BE2C (cell line): ENCODE results near the gene RAPGEF6.

Experiments
- DNase-seq: peaks from one replicate; pipeline ENCODE4 v3.0.0-alpha.2; 2020
- H3K27me3 ChIP-seq: fragments of 250-450 bp; sonication (Bioruptor Pico); 2 replicates; pipeline ENCODE4 v1.5.1; 2020; ENCODE audit warnings: mild to moderate bottlenecking
- H3K36me3 ChIP-seq: fragments of 250-450 bp; sonication (Bioruptor Pico); 2 replicates; pipeline ENCODE4 v1.5.1; 2020; ENCODE audit warnings: mild to moderate bottlenecking
- H3K4me1 ChIP-seq: fragments of 250-450 bp; sonication (Bioruptor Pico); 2 replicates; pipeline ENCODE4 v1.5.1; 2020
- H3K4me3 ChIP-seq: 2 replicates; pipeline ENCODE4 v1.5.1; 2011; ENCODE audit warnings: low read depth, low read length
- H3K9me3 ChIP-seq: fragments of 250-450 bp; sonication (Bioruptor Pico); 2 replicates; pipeline ENCODE4 v1.5.1; 2020
- TF ChIP-seq, protein P1 (sequence below): IDR thresholded peaks from 2 replicates; pipeline ENCODE4 v1.5.1; 2012; ENCODE audit warnings: mild to moderate bottlenecking, low read depth, low read length

RAPGEF6 gene

DNA sequence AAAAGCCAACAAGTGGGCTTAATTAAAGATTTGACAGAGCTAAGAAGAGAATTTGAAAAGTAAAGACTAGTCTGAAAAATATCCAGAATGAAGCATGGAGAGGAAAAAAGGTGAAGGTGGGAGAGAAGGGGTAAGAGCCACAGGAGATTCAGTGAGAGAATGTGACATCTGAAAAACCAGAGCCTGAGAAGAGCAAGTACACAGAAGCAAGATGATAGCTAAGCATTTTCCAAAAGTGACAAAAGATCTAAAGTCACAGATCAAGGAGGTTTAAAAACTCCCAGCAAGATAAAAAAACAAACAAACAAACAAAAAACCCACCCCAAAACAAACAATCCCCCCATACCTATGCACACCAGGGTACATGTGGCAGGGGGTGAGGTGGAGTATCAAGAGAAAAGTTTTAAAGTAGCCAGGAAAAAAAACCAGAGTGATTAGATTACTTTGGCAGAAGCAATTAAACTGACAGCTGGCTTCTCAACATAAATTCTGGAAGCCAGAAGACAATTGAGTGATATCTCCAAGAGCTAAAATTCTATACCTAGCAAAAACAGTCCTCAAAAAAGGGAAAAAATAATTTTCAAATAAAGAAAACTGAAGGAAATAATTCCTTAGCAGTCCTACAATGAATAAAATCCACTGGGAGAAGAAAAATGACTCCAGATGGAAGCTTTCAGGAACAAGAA is 111.4 kb downstream of the RAPGEF6 start:
- no peaks in the 10 kb centered on the region for H3K27me3 ChIP-seq
- no peak for DNase-seq
- H3K4me3 ChIP-seq: no peak overlapping the region
- TF ChIP-seq, protein P1, sequence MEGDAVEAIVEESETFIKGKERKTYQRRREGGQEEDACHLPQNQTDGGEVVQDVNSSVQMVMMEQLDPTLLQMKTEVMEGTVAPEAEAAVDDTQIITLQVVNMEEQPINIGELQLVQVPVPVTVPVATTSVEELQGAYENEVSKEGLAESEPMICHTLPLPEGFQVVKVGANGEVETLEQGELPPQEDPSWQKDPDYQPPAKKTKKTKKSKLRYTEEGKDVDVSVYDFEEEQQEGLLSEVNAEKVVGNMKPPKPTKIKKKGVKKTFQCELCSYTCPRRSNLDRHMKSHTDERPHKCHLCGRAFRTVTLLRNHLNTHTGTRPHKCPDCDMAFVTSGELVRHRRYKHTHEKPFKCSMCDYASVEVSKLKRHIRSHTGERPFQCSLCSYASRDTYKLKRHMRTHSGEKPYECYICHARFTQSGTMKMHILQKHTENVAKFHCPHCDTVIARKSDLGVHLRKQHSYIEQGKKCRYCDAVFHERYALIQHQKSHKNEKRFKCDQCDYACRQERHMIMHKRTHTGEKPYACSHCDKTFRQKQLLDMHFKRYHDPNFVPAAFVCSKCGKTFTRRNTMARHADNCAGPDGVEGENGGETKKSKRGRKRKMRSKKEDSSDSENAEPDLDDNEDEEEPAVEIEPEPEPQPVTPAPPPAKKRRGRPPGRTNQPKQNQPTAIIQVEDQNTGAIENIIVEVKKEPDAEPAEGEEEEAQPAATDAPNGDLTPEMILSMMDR: no peak
- no peaks in the 10 kb centered on the region for H3K9me3 ChIP-seq
- peaks cover 31% of the 10 kb centered on the region for H3K4me1 ChIP-seq
- peaks cover 10% of the 10 kb centered on the region; the same call in 1 of the 2 replicates for H3K36me3 ChIP-seq

GRCh38 chr5:131521252-131521651 is 113.8 kb downstream of the RAPGEF6 start:
- TF ChIP-seq, protein P1: no peak
- H3K4me1 ChIP-seq: peaks cover 31% of the 10 kb centered on the region
- peaks cover 10% of the 10 kb centered on the region; the same call in 1 of the 2 replicates for H3K36me3 ChIP-seq
- no peaks in the 10 kb centered on the region for H3K9me3 ChIP-seq
- no peaks in the 10 kb centered on the region for H3K27me3 ChIP-seq
- no peak for DNase-seq
- no peak overlapping the region for H3K4me3 ChIP-seq

DNA sequence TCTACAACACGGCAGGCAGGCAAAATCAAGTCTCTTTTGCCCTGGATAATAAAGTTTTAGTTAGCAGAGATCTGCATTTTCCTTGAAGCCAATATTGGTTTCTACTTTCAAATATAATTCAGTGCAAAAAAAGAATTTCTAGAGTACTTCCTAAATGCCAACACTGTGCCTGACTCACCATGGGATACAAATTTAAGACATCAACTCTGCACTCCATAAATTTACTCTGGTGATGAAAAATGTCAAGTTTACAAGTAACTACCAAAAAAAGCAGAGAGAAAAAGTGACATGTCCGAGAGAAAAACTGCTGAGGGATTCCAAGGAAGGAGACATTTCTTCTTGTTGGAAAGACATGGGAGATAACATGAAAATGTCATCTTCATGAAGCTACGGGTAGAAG is 119.7 kb downstream of the RAPGEF6 start:
- TF ChIP-seq, protein P1: no peak
- H3K36me3 ChIP-seq: peaks cover 16% of the 10 kb centered on the region
- H3K4me3 ChIP-seq: no peak overlapping the region
- no peaks in the 10 kb centered on the region for H3K9me3 ChIP-seq
- DNase-seq: no peak
- 0 out of 2 replicates have a peak, but pooled peaks cover 3% of the 10 kb centered on the region for H3K4me1 ChIP-seq
- no peaks in the 10 kb centered on the region for H3K27me3 ChIP-seq

GRCh38 chr5:131514316-131515283 is 120.4 kb downstream of the RAPGEF6 start:
- no peak overlapping the region for H3K4me3 ChIP-seq
- 0 out of 2 replicates have a peak, but pooled peaks cover 3% of the 10 kb centered on the region for H3K4me1 ChIP-seq
- no peaks in the 10 kb centered on the region for H3K9me3 ChIP-seq
- H3K36me3 ChIP-seq: peaks cover 17% of the 10 kb centered on the region
- H3K27me3 ChIP-seq: no peaks in the 10 kb centered on the region
- DNase-seq: no peak
- TF ChIP-seq, protein P1: no peak

DNA sequence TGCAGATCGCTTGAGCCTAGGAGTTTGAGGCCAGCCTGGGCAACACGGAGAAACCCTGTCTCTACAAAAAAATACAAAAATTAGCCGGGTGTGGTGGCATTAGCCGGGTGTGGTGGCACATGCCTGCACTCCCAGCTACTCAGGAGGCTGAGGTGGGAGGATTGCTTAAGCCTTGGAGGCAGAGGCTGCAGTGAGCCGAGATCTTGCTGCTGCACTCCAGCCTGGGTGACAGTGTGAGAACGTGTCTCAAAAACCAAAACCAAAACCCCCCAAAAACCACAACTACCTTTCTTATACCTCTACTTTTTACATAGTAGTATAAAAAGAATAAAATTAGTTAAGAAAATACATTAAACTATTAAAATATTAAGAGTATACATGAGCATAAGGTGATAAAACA is 121.2 kb downstream of the RAPGEF6 start:
- H3K27me3 ChIP-seq: no peaks in the 10 kb centered on the region
- no peak overlapping the region for H3K4me3 ChIP-seq
- H3K4me1 ChIP-seq: 0 out of 2 replicates have a peak, but pooled peaks cover 3% of the 10 kb centered on the region
- peaks cover 9% of the 10 kb centered on the region for H3K36me3 ChIP-seq
- no peaks in the 10 kb centered on the region for H3K9me3 ChIP-seq
- DNase-seq: no peak
- TF ChIP-seq, protein P1: no peak
